HL-60 (cell line): ENCODE results near the gene SCYGR6.
A peak's percentile ranks its signal among the peaks of the same experiment; 100 is the strongest.
"Not testable (repeated sequence)": the region's sequence is repeated elsewhere in the genome, so short reads cannot be mapped to it uniquely, and the experiment has no call there.

Experiments
- DNase-seq, 2 experiments: peaks; one replicate each; pipeline ENCODE4 v3.0.0-alpha.2; 2010 to 2020; ENCODE audit warnings: low read depth in 1 of 2, low spot score in 1 of 2
- H3K27ac ChIP-seq: fragments of 250-450 bp; sonication (Bioruptor Pico); replicated peaks from 2 replicates; pipeline ENCODE4 v1.5.1; 2020; ENCODE audit warnings: mild to moderate bottlenecking, moderate library complexity
- H3K27me3 ChIP-seq: fragments of 250-450 bp; sonication (Bioruptor Pico); 2 replicates; pipeline ENCODE4 v1.5.1; 2021; ENCODE audit warnings: mild to moderate bottlenecking, moderate library complexity; ENCODE audit not compliant: insufficient read depth, poor library complexity, severe bottlenecking
- H3K4me3 ChIP-seq: replicated peaks from 2 replicates; pipeline ENCODE4 v1.5.1; 2011; ENCODE audit warnings: mild to moderate bottlenecking, control low read depth, low read length; ENCODE audit not compliant: insufficient read depth
- GABPA ChIP-seq: IDR thresholded peaks from 2 replicates; pipeline ENCODE4 v1.6.1; 2012; ENCODE audit warnings: low read depth
- POLR2AphosphoS5 ChIP-seq: IDR thresholded peaks from 2 replicates; pipeline ENCODE4 v1.6.1; 2012; ENCODE audit warnings: low read depth
- SPI1 ChIP-seq: IDR thresholded peaks from 2 replicates; pipeline ENCODE4 v1.6.1; 2012; ENCODE audit warnings: low read depth, mild to moderate bottlenecking, borderline replicate concordance
- TF ChIP-seq, protein P1 (sequence below): IDR thresholded peaks from one replicate; pipeline ENCODE4 v1.5.1; 2011; ENCODE audit warnings: low read length, control low read depth, inconsistent platforms; ENCODE audit not compliant: insufficient read depth
- TF ChIP-seq, protein P2 (sequence below): IDR thresholded peaks from 2 replicates; pipeline ENCODE4 v1.6.1; 2012; ENCODE audit warnings: low read depth; ENCODE audit not compliant: insufficient replicate concordance

The SCYGR6 gene

DNA sequence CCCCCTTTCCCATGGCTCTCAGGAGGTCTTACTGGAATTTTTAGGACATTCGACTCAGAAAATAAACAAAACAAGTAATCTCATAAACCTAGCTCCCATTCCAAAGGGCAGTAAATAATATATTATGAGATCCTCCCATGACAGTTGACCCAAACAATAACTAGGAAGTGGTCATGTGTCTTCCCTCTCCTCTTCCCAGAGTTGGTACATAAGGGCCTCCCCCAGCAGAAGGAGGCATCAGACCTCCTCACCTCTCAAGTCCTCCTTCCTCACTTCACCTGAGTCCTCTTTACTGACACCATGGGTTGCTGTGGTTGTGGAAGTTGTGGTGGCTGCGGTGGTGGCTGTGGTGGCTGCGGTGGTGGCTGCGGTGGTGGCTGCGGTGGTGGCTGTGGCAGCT lies 3.5 kb upstream of the SCYGR6 start, which contains the start of gene SCYGR7:
TSS of gene SCYGR7 (plus strand) at position 301 of the 400 bp plus-strand sequence. CDS start at position 301, 0 bp downstream.
- Histone ChIP-seq H3K27ac (no peak within 1 kb of the TSS), H3K4me3 (no peak within 1 kb of the TSS), H3K27me3 (peaks cover 1% of the 10 kb centered on the region)
- no peak for DNase-seq
- TF ChIP-seq POLR2AphosphoS5: no peak
- TF ChIP-seq SPI1: no peak
- TF ChIP-seq, protein P1, sequence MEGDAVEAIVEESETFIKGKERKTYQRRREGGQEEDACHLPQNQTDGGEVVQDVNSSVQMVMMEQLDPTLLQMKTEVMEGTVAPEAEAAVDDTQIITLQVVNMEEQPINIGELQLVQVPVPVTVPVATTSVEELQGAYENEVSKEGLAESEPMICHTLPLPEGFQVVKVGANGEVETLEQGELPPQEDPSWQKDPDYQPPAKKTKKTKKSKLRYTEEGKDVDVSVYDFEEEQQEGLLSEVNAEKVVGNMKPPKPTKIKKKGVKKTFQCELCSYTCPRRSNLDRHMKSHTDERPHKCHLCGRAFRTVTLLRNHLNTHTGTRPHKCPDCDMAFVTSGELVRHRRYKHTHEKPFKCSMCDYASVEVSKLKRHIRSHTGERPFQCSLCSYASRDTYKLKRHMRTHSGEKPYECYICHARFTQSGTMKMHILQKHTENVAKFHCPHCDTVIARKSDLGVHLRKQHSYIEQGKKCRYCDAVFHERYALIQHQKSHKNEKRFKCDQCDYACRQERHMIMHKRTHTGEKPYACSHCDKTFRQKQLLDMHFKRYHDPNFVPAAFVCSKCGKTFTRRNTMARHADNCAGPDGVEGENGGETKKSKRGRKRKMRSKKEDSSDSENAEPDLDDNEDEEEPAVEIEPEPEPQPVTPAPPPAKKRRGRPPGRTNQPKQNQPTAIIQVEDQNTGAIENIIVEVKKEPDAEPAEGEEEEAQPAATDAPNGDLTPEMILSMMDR: no peak
- TF ChIP-seq, protein P2, sequence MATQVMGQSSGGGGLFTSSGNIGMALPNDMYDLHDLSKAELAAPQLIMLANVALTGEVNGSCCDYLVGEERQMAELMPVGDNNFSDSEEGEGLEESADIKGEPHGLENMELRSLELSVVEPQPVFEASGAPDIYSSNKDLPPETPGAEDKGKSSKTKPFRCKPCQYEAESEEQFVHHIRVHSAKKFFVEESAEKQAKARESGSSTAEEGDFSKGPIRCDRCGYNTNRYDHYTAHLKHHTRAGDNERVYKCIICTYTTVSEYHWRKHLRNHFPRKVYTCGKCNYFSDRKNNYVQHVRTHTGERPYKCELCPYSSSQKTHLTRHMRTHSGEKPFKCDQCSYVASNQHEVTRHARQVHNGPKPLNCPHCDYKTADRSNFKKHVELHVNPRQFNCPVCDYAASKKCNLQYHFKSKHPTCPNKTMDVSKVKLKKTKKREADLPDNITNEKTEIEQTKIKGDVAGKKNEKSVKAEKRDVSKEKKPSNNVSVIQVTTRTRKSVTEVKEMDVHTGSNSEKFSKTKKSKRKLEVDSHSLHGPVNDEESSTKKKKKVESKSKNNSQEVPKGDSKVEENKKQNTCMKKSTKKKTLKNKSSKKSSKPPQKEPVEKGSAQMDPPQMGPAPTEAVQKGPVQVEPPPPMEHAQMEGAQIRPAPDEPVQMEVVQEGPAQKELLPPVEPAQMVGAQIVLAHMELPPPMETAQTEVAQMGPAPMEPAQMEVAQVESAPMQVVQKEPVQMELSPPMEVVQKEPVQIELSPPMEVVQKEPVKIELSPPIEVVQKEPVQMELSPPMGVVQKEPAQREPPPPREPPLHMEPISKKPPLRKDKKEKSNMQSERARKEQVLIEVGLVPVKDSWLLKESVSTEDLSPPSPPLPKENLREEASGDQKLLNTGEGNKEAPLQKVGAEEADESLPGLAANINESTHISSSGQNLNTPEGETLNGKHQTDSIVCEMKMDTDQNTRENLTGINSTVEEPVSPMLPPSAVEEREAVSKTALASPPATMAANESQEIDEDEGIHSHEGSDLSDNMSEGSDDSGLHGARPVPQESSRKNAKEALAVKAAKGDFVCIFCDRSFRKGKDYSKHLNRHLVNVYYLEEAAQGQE: no peak
- no peak for TF ChIP-seq GABPA

DNA sequence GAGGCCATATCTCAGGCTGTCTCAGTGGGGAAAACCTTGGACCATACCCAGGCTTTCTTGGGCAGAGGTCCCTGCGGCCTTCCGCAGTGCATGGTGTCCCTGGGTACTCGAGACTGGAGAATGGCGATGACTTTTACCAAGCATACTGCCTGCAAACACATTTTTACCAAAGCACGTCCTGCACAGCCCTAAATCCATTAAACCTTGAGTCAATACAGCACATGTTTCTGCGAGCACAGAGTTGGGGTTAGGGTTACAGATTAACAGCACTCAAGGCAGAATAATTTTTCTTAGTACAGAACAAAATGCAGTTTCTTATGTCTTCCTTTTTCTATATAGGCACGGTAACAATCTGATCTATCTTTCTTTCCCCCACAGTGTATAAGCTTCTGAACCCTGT lies 1.7 kb downstream of the SCYGR6 start:
- not testable (repeated sequence) for H3K27me3 ChIP-seq, DNase-seq, H3K27ac ChIP-seq, H3K4me3 ChIP-seq

DNA sequence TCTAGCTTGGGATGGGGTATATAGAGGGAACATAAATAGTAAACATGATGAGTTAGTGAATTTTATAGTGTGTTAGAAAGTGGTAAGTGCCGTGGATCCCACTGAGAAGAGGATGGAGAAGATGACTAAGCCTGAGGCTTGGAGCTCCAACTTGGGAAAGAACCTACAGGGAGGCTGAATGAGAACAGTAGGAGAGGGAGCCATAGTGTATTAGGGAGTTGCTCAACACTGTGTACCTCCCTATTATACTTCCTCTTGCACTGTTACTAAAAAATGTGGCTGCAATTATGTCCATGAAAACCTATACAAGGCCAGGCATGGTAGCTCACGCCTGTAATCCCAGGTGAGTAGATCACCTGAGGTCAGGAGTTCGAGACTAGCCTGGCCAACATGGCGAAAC lies 3.9 kb downstream of the SCYGR6 start:
- no peak for TF ChIP-seq SPI1
- no peak for TF ChIP-seq GABPA
- TF ChIP-seq POLR2AphosphoS5: no peak
- Histone ChIP-seq H3K27ac (no peak overlapping the region), H3K4me3 (no peak overlapping the region), H3K27me3 (peaks cover 2% of the 10 kb centered on the region)
- peak in 1 of 2 experiments; percentile 29 for DNase-seq

DNA sequence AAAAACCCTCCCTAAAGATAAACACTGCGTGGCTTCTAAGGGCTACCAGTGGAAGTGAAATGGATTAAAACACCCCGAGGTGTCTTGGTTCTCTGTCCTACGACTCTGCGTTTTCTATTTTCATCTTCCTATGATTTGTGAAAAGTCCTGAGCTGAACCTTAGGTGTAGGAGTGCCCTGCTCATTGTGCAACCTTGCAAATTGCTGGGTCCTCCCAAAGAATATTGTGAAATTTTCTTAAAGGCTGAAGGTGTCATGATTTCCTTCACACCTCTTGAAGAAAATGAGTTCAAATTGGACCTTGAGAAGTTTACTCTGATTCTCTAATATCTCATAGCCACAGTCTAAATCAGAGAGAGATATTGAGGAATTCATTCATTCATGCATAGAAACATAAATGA lies 4.9 kb downstream of the SCYGR6 start:
- TF ChIP-seq SPI1 (no peak), POLR2AphosphoS5 (no peak), GABPA (no peak)
- TF ChIP-seq, protein P2: no peak
- TF ChIP-seq, protein P1: no peak
- no peak for DNase-seq
- H3K27me3 ChIP-seq: peaks cover 2% of the 10 kb centered on the region
- H3K4me3 ChIP-seq: no peak overlapping the region
- no peak overlapping the region for H3K27ac ChIP-seq
